Measurements from ENCODE around the gene AKAP8L. TPM values are rescaled to one million over a fixed set of nuclear protein-coding genes. Genes with fewer than 3 reads are reported as not detected.
A peak's percentile ranks its signal among the peaks of the same experiment; 100 is the strongest.
"Not testable (repeated sequence)": the region's sequence is repeated elsewhere in the genome, so short reads cannot be mapped to it uniquely, and the experiment has no call there.

Gene AKAP8L
- total and polyA plus RNA-seq, 4 experiments from 2014 or later: 31.4 to 182 (median 119) TPM

GRCh38 chr19:15417699-15418098, 1.1 kb downstream of the AKAP8L start:
- H3K27me3 ChIP-seq (ENCODE audit: insufficient read depth, low read length): no peaks in the 10 kb centered on the region
- DNase-seq: no peak
- intact Hi-C loops (cut with micrococcal nuclease): loop anchor here (1.0 to 2.0 kb wide), 3 partner anchors 35 to 325 kb away; no protein-coding TSS in a partner anchor
- Mint-ChIP-seq H3K4me1 (peaks cover 37 to 68% (median 48%) of the 10 kb centered on the region in 4 donors), H3K9me3 (no peaks in the 10 kb centered on the region), H3K36me3 (peaks cover 18 to 32% of the 10 kb centered on the region in 2 donors), H3K27me3 (no peaks in the 10 kb centered on the region), H3K27ac (peak overlapping the region; percentile 87 to 100 (median 99)), H3K4me3 (peak overlapping the region; percentile 96 to 100 (median 100))
- H3K4me1 ChIP-seq (ENCODE audit: insufficient read depth, low read length): peaks cover 56% of the 10 kb centered on the region
- H3K36me3 ChIP-seq (ENCODE audit: insufficient read depth, low read length): peaks cover 5% of the 10 kb centered on the region
- H3K4me3 ChIP-seq (ENCODE audit: low read length in 2 of 2): peak overlapping the region; percentile 91 to 95
- ChIA-PET POLR2A (ENCODE audit: partially characterized antibody) (interaction anchor here (2.2 to 7.0 kb wide), 12 partner anchors 11 to 138 kb away, joined by 9 to 168 read pairs (median 22); partner anchors contain the start of genes AKAP8, BRD4, RASAL3 and WIZ), CTCF (ENCODE audit: partially characterized antibody) (interaction anchor here (1.9 to 9.0 kb wide), 3 partner anchors 40 to 143 kb away, joined by 20 to 319 read pairs (median 54); partner anchors contain the start of gene AKAP8)
- no peaks in the 10 kb centered on the region for H3K9me3 ChIP-seq (ENCODE audit: control insufficient read depth in 1 of 2, low read length in 2 of 2)
- peak overlapping the region; percentile 77 for H3K27ac ChIP-seq (ENCODE audit: low read depth, low read length)

- peaks cover 33 to 56% (median 43%) of the 10 kb centered on the region in 4 donors for H3K4me1 Mint-ChIP-seq
- Histone ChIP-seq H3K4me1 (ENCODE audit: insufficient read depth, low read length) (peaks cover 63% of the 10 kb centered on the region), H3K9me3 (ENCODE audit: control insufficient read depth in 1 of 2, low read length in 2 of 2) (no peaks in the 10 kb centered on the region), H3K36me3 (ENCODE audit: insufficient read depth, low read length) (peaks cover 6% of the 10 kb centered on the region), H3K27me3 (ENCODE audit: insufficient read depth, low read length) (no peaks in the 10 kb centered on the region), H3K27ac (ENCODE audit: low read depth, low read length) (no peak overlapping the region), H3K4me3 (ENCODE audit: low read length in 2 of 2) (no peak overlapping the region)
- H3K27me3 Mint-ChIP-seq: no peaks in the 10 kb centered on the region
- ChIA-PET POLR2A (ENCODE audit: partially characterized antibody) (interaction anchor here (1.5 kb wide), 1 partner anchor 33 kb away, joined by 3 read pairs; the partner anchor contains the start of gene AKAP8), CTCF (ENCODE audit: partially characterized antibody) (interaction anchor here (0.7 to 1.3 kb wide), 2 partner anchors 142 to 321 kb away, joined by 3 to 6 read pairs; no protein-coding TSS in a partner anchor)
- H3K27ac Mint-ChIP-seq: peak overlapping the region in 2 of 7 donors; percentile 19 to 60
- intact Hi-C loops (cut with micrococcal nuclease): no loop called here
- no peak for DNase-seq
- H3K9me3 Mint-ChIP-seq: no peaks in the 10 kb centered on the region
- H3K36me3 Mint-ChIP-seq: peaks cover 17 to 33% of the 10 kb centered on the region in 2 donors
- peak overlapping the region in 2 of 8 donors; percentile 26 to 39 for H3K4me3 Mint-ChIP-seq
Measured at GRCh38 chr19:15412832-15413231, 6.0 kb downstream of the AKAP8L start.

DNA sequence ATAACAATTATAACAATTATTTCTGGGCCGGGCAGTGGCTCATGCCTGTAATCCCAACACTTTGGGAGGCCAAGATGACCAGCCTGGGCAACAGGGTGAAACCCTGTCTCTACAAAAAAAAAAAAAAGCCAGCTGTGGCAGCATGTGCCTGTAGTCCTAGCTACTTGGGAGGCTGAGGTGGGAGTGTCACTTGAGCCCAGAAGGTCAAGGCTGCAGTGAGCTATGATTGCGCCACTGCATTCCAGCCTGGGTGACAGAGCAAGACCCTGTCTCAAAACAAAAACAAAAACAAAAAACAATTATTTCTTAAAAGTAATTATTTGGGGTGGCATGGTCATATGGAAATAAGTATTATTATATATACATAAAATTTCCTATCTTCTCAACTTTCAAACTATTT, 7.4 kb downstream of the AKAP8L start:
- Mint-ChIP-seq H3K36me3 (peaks cover 12 to 39% of the 10 kb centered on the region in 2 donors), H3K27ac (peak overlapping the region in 1 of 7 donors; percentile 37), H3K4me1 (peaks cover 26 to 55% (median 37%) of the 10 kb centered on the region in 4 donors)
- H3K9me3 ChIP-seq (ENCODE audit: control insufficient read depth in 1 of 2, low read length in 2 of 2); H3K27ac ChIP-seq (ENCODE audit: low read depth, low read length); H3K4me3 ChIP-seq (ENCODE audit: low read length in 2 of 2); H3K9me3 Mint-ChIP-seq; H3K36me3 ChIP-seq (ENCODE audit: insufficient read depth, low read length); H3K27me3 ChIP-seq (ENCODE audit: insufficient read depth, low read length); H3K27me3 Mint-ChIP-seq; intact Hi-C loops (cut with micrococcal nuclease); H3K4me3 Mint-ChIP-seq; DNase-seq: not testable (repeated sequence)
- ChIA-PET CTCF (ENCODE audit: partially characterized antibody) (interaction anchor here (0.7 kb wide), 1 partner anchor 31 kb away, joined by 3 read pairs; no protein-coding TSS in a partner anchor), POLR2A (ENCODE audit: partially characterized antibody) (interaction anchor here (1.6 to 1.9 kb wide), 2 partner anchors 8 to 9 kb away, joined by 4 to 6 read pairs; partner anchors contain the start of gene AKAP8L)
- peaks cover 48% of the 10 kb centered on the region for H3K4me1 ChIP-seq (ENCODE audit: insufficient read depth, low read length)

- Mint-ChIP-seq H3K27ac (peak overlapping the region in 6 of 7 donors; percentile 36 to 84 (median 46)), H3K27me3 (no peaks in the 10 kb centered on the region), H3K4me1 (peaks cover 20 to 57% (median 37%) of the 10 kb centered on the region in 4 donors), H3K4me3 (peak overlapping the region in 1 of 8 donors; percentile 11), H3K36me3 (peaks cover 24 to 64% of the 10 kb centered on the region in 2 donors), H3K9me3 (peaks cover 0 to 2% (median 0%) of the 10 kb centered on the region in 8 donors)
- no peak overlapping the region for H3K4me3 ChIP-seq (ENCODE audit: low read length in 2 of 2)
- H3K9me3 ChIP-seq (ENCODE audit: control insufficient read depth in 1 of 2, low read length in 2 of 2): no peaks in the 10 kb centered on the region
- peaks cover 7% of the 10 kb centered on the region for H3K4me1 ChIP-seq (ENCODE audit: insufficient read depth, low read length)
- H3K27me3 ChIP-seq (ENCODE audit: insufficient read depth, low read length): no peaks in the 10 kb centered on the region
- no peak for DNase-seq
- intact Hi-C loops (cut with micrococcal nuclease): no loop called here
- peaks cover 53% of the 10 kb centered on the region for H3K36me3 ChIP-seq (ENCODE audit: insufficient read depth, low read length)
- POLR2A ChIA-PET (ENCODE audit: partially characterized antibody): interaction anchor here (0.9 kb wide), 1 partner anchor 151 kb away, joined by 3 read pairs; no protein-coding TSS in a partner anchor
- no peak overlapping the region for H3K27ac ChIP-seq (ENCODE audit: low read depth, low read length)
- CTCF ChIA-PET (ENCODE audit: partially characterized antibody): interaction anchor here (0.5 kb wide), 1 partner anchor 9 kb away, joined by 4 read pairs; no protein-coding TSS in a partner anchor
Measured at GRCh38 chr19:15404780-15405211, 14.0 kb downstream of the AKAP8L start.

DNA sequence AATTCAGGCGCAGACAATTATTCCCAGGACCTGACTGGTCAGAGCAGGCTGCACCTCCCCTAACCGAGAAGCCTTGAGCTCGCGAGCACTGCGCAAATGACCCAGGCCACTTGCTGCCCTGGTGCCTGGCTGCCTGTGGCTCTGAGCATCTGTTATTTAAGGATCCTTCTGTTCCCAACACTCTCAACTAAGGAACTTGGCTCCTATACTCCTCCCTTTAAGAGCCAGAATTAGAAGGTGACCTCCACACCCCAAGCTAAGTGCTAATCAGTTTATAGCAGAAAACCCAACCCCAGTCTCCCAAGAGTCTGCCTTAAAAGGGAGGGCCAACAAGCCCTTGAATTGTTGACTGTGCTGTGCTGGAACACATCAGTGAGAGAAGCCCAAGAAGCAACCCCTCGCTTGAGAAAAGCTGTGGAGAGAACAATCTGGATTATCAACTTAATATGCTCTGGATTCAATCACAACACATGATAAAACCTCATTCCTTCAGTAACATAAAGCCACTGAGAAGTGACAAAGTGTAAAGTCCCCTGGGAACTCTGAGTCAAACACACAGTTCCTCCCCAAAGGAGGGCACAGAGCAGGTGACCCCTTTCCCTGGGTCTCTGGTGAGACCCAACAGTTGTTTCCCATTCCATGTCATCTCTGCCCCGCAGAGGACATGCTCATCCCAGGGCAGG, 14.6 kb downstream of the AKAP8L start:
- peaks cover 0 to 2% (median 0%) of the 10 kb centered on the region in 8 donors for H3K9me3 Mint-ChIP-seq
- peaks cover 20 to 64% of the 10 kb centered on the region in 2 donors for H3K36me3 Mint-ChIP-seq

DNA sequence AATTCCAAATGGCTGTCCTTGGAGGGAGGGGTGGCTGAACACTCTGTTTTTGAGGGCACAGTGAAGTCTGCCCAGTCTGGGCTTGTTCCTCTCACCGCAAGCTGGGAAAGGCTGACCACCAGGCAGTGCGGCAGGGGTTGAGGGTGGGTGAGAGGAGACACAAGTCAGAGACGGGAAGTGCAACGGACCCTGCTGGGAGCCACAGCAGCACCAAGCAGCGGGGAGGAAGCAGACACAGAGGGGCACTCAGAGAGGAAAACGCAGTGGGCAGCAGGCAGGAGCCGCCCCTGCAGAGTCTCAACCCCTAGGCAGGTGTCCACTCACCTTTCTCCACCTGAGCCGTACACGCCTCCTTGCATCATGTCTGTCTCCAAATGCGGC, 15.6 kb downstream of the AKAP8L start:
- intact Hi-C loops (cut with micrococcal nuclease): no loop called here
- CTCF ChIA-PET (ENCODE audit: partially characterized antibody): interaction anchor here (2.3 kb wide), 1 partner anchor 16 kb away, joined by 6 read pairs; the partner anchor contains the start of gene AKAP8L
- peaks cover 17 to 64% of the 10 kb centered on the region in 2 donors for H3K36me3 Mint-ChIP-seq

More for the DNA sequence above, 14.6 kb downstream of the AKAP8L start:
- CTCF ChIA-PET (ENCODE audit: partially characterized antibody): interaction anchor here (0.5 kb wide), 1 partner anchor 9 kb away, joined by 4 read pairs; no protein-coding TSS in a partner anchor
- H3K4me3 ChIP-seq (ENCODE audit: low read length in 2 of 2): no peak overlapping the region
- intact Hi-C loops (cut with micrococcal nuclease): no loop called here
- no peaks in the 10 kb centered on the region for H3K27me3 Mint-ChIP-seq
- no peaks in the 10 kb centered on the region for H3K9me3 ChIP-seq (ENCODE audit: control insufficient read depth in 1 of 2, low read length in 2 of 2)
- H3K27ac Mint-ChIP-seq: peak overlapping the region in 6 of 7 donors; percentile 36 to 84 (median 46)
- H3K4me1 ChIP-seq (ENCODE audit: insufficient read depth, low read length): peaks cover 3% of the 10 kb centered on the region
- POLR2A ChIA-PET (ENCODE audit: partially characterized antibody): interaction anchor here (1.2 kb wide), 1 partner anchor 15 kb away, joined by 3 read pairs; the partner anchor contains the start of gene AKAP8L
- H3K27me3 ChIP-seq (ENCODE audit: insufficient read depth, low read length): no peaks in the 10 kb centered on the region
- H3K4me1 Mint-ChIP-seq: peaks cover 18 to 52% (median 33%) of the 10 kb centered on the region in 4 donors
- H3K4me3 Mint-ChIP-seq: no peak overlapping the region
- H3K36me3 ChIP-seq (ENCODE audit: insufficient read depth, low read length): peaks cover 55% of the 10 kb centered on the region
- H3K27ac ChIP-seq (ENCODE audit: low read depth, low read length): no peak overlapping the region
- DNase-seq: no peak

More for the DNA sequence above, 15.6 kb downstream of the AKAP8L start:
- H3K4me1 ChIP-seq (ENCODE audit: insufficient read depth, low read length): no peaks in the 10 kb centered on the region
- no peak for DNase-seq
- H3K27me3 ChIP-seq (ENCODE audit: insufficient read depth, low read length): no peaks in the 10 kb centered on the region
- Mint-ChIP-seq H3K27ac (no peak overlapping the region), H3K9me3 (peaks cover 0 to 2% (median 0%) of the 10 kb centered on the region in 8 donors), H3K4me1 (peaks cover 17 to 46% (median 30%) of the 10 kb centered on the region in 4 donors), H3K27me3 (no peaks in the 10 kb centered on the region), H3K4me3 (no peak overlapping the region)
- POLR2A ChIA-PET (ENCODE audit: partially characterized antibody): interaction anchor here (1.2 to 2.3 kb wide), 4 partner anchors 8 to 24 kb away, joined by 3 to 8 read pairs (median 4); partner anchors contain the start of genes AKAP8 and AKAP8L
- peaks cover 60% of the 10 kb centered on the region for H3K36me3 ChIP-seq (ENCODE audit: insufficient read depth, low read length)
- H3K4me3 ChIP-seq (ENCODE audit: low read length in 2 of 2): no peak overlapping the region
- H3K27ac ChIP-seq (ENCODE audit: low read depth, low read length): no peak overlapping the region
- H3K9me3 ChIP-seq (ENCODE audit: control insufficient read depth in 1 of 2, low read length in 2 of 2): no peaks in the 10 kb centered on the region

All from CD4-positive, alpha-beta memory T cell (primary cell).